Ascending aorta (tissue), 2 donors: Measurements from ENCODE around the gene OCA2. TPM values are rescaled to one million over a fixed set of nuclear protein-coding genes. Genes with fewer than 3 reads are reported as not detected.

Source experiments
- DNase-seq, 2 donors: peaks; one replicate each; pipeline ENCODE4 v3.0.0-alpha.2; 2019; ENCODE audit warnings: low spot score in 2 of 2
- H3K27ac ChIP-seq, 2 donors: fragments of 200-600 bp; sonication (generic); one replicate each; pipeline ENCODE4 v1.5.1; 2016 to 2017; ENCODE audit warnings: mild to moderate bottlenecking in 1 of 2
- H3K27me3 ChIP-seq: fragments of 200-600 bp; sonication (generic); one replicate; pipeline ENCODE4 v1.5.1; 2017
- H3K36me3 ChIP-seq, 2 donors: fragments of 200-600 bp; sonication (generic); one replicate each; pipeline ENCODE4 v1.5.1; 2016
- H3K4me1 ChIP-seq, 2 donors: fragments of 200-600 bp; sonication (generic); one replicate each; pipeline ENCODE4 v1.5.1; 2016 to 2017; ENCODE audit warnings: mild to moderate bottlenecking in 1 of 2
- H3K4me3 ChIP-seq, 2 donors: fragments of 200-600 bp; sonication (generic); one replicate each; pipeline ENCODE4 v1.5.1; 2016 to 2017; ENCODE audit warnings: mild to moderate bottlenecking in 1 of 2
- H3K9me3 ChIP-seq, 2 donors: fragments of 200-600 bp; sonication (generic); one replicate each; pipeline ENCODE4 v1.5.1; 2016
- intact Hi-C: fragments of 100-400 bp; cut with DNase I; formaldehyde crosslinking; loops from one replicate; pipeline ENCODE4 v1.15.1; 2023
- total RNA-seq: library from RNA; depleted of rRNA; stranded (reverse); fragments of >200 nt; gene quantifications from one replicate; pipeline ENCODE4 v1.1.0, GENCODE V29; 2016
- TF ChIP-seq, protein P1 (sequence below), 3 experiments: fragments of 200-600 bp in 2 of 3; fragments of 450-650 bp in 1 of 3; sonication (generic) in 2 of 3; IDR thresholded peaks; one replicate each; pipeline ENCODE4 v1.5.1; 2016 to 2019; ENCODE audit warnings: antibody characterized with exemption in 3 of 3, mild to moderate bottlenecking in 1 of 3, moderate library complexity in 1 of 3

OCA2 gene
- total RNA-seq, 1 donor from 2014 or later, result 1.2 TPM

DNA sequence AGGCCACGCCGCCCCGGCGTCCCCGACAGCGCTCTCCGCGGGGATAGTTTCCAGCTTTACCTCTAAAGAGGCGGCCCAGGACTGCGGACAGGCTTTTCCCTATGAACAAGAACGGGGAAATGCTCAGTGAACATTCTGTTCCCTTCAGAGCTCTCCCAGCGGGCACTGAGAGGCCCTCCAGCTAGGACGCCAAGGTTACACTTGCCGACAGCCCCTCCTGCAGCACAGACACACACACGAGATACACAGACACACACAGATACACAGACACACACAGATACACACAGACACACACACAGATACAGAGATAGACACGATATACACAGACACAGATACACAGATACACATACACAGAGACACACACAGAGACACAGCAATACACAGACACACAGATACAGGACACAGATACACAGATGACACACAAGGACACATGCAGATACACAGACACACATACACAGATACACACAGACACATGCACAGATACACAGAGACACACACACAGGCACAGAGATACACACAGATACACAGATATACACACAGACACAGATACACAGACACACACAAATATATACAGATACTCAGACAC is 533 bp upstream of the OCA2 start:
- intact Hi-C loops, result no loop called here
- no peaks in the 10 kb centered on the region for H3K27me3 ChIP-seq

DNA sequence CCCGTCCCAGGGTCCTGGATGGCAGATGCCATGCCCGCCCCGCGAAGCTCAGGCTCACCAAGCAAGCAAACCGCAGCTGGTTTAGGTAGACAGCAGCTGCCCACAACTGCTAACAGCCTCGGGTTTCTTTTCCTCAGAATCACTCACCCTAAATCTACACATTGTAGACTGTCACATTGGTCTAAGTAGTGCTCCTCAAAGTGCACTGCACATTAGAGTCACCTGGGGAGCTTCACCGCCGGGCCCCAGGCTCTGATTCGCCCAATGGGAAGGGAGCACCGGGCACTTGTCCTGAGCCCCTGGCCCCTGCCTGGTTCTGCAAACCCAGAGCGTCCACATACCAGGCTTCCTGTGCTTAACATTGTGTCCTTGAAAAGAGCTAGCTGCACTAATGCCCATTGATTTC is 752 bp downstream of the OCA2 start:
- Histone ChIP-seq H3K36me3 (no peaks in the 10 kb centered on the region), H3K4me3 (peak overlapping the region in 1 of 2 donors; percentile 57), H3K27me3 (no peaks in the 10 kb centered on the region), H3K9me3 (no peaks in the 10 kb centered on the region), H3K27ac (peak overlapping the region; percentile 63 to 96), H3K4me1 (peaks cover 9 to 35% of the 10 kb centered on the region in 2 donors)
- peak in 1 of 2 donors; percentile 37 for DNase-seq
- intact Hi-C loops, result no loop called here
- TF ChIP-seq, protein P1, sequence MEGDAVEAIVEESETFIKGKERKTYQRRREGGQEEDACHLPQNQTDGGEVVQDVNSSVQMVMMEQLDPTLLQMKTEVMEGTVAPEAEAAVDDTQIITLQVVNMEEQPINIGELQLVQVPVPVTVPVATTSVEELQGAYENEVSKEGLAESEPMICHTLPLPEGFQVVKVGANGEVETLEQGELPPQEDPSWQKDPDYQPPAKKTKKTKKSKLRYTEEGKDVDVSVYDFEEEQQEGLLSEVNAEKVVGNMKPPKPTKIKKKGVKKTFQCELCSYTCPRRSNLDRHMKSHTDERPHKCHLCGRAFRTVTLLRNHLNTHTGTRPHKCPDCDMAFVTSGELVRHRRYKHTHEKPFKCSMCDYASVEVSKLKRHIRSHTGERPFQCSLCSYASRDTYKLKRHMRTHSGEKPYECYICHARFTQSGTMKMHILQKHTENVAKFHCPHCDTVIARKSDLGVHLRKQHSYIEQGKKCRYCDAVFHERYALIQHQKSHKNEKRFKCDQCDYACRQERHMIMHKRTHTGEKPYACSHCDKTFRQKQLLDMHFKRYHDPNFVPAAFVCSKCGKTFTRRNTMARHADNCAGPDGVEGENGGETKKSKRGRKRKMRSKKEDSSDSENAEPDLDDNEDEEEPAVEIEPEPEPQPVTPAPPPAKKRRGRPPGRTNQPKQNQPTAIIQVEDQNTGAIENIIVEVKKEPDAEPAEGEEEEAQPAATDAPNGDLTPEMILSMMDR (IDR thresholded peaks at IDR 0.05), result no peak

More for the DNA sequence above, 533 bp upstream of the OCA2 start:
- Histone ChIP-seq H3K27ac (peak overlapping the region; percentile 63 to 96), H3K36me3 (no peaks in the 10 kb centered on the region), H3K9me3 (no peaks in the 10 kb centered on the region), H3K4me1 (peaks cover 9 to 27% of the 10 kb centered on the region in 2 donors), H3K4me3 (peak overlapping the region; percentile 53 to 57)
- TF ChIP-seq, protein P1 (IDR thresholded peaks at IDR 0.05), result no peak
- DNase-seq, result peak in 1 of 2 donors; percentile 65

DNA sequence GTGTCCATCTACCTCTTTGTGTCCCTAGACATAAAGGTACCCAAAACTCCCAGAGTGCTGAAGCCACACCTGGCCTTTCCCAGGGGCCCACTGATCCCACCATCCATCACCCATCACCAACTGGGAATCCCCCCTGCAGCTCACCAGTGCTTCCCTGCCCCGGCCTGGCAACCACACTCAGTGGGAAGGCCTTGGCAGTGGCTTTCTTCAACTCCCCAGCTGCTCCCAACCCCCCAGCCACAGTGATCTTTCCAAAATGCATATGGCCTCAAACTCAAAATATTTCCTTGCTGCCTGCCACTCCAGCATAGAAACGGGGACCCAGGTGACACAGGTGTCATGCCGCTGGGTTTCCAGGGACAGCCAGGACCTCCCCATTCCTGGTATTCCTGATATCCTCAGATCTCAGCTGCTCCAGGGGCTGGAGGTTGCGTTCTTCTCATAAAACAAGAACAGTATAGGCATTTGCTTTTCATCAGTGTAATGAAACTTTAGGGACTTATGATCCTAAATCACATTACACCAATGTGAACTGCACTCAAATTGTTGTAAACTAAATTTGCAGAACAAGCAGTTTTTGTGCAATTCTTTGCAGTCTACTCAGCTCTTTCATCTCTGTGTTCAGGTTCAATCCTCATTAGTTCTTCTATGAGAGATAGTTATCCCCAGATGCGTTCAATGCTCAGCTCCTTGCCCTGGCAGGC is 1.3 kb downstream of the OCA2 start:
- intact Hi-C loops, result no loop called here

DNA sequence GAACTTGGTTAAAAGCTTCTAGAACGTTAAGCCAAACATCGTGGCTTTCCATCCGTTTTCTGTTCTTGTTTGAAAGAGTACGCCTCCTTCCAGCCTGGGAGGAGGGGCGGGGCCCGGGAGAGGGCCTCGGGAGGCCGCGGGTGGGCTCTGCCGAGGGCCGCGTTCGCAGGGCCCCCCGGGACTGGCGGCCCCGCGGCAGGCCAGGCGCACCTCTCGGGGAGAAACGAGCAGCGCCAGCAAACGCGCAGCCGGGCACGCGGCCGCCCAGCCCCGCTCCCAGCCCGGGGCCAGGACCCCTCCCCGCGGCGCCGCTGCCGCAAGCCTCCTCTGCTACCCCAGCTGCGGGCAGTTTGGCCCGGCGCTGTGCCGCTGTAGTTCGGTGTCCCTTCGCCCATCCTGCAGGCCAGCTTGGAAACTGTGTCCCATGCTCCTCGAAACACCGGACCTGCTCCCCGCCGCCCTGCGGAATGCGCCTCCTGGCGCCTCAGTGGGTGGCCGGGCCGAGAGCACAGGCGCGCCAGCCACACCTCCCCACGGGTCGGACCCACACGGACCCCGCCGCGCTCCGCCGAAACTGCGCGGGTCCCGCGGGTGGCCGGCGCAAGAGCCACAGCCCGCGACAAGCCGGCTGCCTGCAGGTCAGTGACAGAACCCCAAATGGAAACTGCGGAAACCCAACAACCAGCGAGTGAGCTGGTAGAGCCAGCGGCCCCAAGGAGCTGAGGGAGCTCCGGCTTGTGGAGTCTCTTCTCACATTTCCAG is 2.3 kb downstream of the OCA2 start:
- no peaks in the 10 kb centered on the region for H3K36me3 ChIP-seq
- H3K4me1 ChIP-seq, result peaks cover 9 to 35% of the 10 kb centered on the region in 2 donors
- H3K9me3 ChIP-seq, result no peaks in the 10 kb centered on the region
- peak overlapping the region; percentile 60 to 71 for H3K4me3 ChIP-seq
- intact Hi-C loops, result no loop called here
- TF ChIP-seq, protein P1 (IDR thresholded peaks at IDR 0.05), result peak in 1 of 3 experiments; percentile 18
- DNase-seq, result peak in 1 of 2 donors; percentile 73
- peak overlapping the region; percentile 96 for H3K27ac ChIP-seq
- no peaks in the 10 kb centered on the region for H3K27me3 ChIP-seq

More for the DNA sequence above, 1.3 kb downstream of the OCA2 start:
- TF ChIP-seq, protein P1 (IDR thresholded peaks at IDR 0.05), result no peak
- no peaks in the 10 kb centered on the region for H3K27me3 ChIP-seq
- peak overlapping the region; percentile 96 for H3K27ac ChIP-seq
- H3K36me3 ChIP-seq, result no peaks in the 10 kb centered on the region
- H3K4me1 ChIP-seq, result peaks cover 9 to 35% of the 10 kb centered on the region in 2 donors
- H3K4me3 ChIP-seq, result peak overlapping the region in 1 of 2 donors; percentile 71
- H3K9me3 ChIP-seq, result no peaks in the 10 kb centered on the region
- DNase-seq, result no peak

DNA sequence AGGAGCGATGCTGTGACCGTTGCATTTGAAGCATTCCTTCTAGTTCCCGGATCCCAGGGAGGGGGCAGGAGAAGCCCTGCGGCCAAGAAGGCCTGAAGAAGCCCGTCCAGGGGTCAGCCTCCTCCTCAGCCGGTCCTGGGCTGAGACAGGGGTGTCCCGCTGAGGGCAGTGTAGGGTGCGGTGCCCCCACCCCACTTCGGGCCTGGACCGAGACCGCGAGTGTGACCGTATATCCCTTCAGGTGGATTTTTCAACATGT is 2.8 kb downstream of the OCA2 start:
- intact Hi-C loops, result no loop called here
- peaks cover 9 to 35% of the 10 kb centered on the region in 2 donors for H3K4me1 ChIP-seq

More for the DNA sequence above, 2.8 kb downstream of the OCA2 start:
- H3K27ac ChIP-seq, result peak overlapping the region; percentile 96
- H3K9me3 ChIP-seq, result peaks cover 0 to 5% of the 10 kb centered on the region in 2 donors
- no peaks in the 10 kb centered on the region for H3K36me3 ChIP-seq
- TF ChIP-seq, protein P1 (IDR thresholded peaks at IDR 0.05), result no peak
- H3K4me3 ChIP-seq, result peak overlapping the region; percentile 60 to 71
- DNase-seq, result no peak
- H3K27me3 ChIP-seq, result no peaks in the 10 kb centered on the region
